NB4 (cell line): Measurements from ENCODE around the gene STX8.

ENCODE experiments used
- DNase-seq: peaks from one replicate; pipeline ENCODE4 v3.0.0; 2010; ENCODE audit warnings: low read depth
- H3K4me3 ChIP-seq: one replicate; pipeline ENCODE4 v1.5.1; 2011; ENCODE audit warnings: mild to moderate bottlenecking, low read depth, low read length, moderate library complexity
- MYC ChIP-seq: IDR thresholded peaks from 2 replicates; pipeline ENCODE4 v1.6.1; 2011; ENCODE audit warnings: low read depth, low read length
- POLR2A ChIP-seq: IDR thresholded peaks from 2 replicates; pipeline ENCODE4 v1.6.1; 2011; ENCODE audit warnings: mild to moderate bottlenecking; ENCODE audit not compliant: insufficient read length; ENCODE audit errors: extremely low read depth
- TF ChIP-seq, protein P1 (sequence below): IDR thresholded peaks from 2 replicates; pipeline ENCODE4 v1.6.1; 2011; ENCODE audit warnings: low read depth, low read length
- TF ChIP-seq, protein P2 (sequence below): IDR thresholded peaks from one replicate; pipeline ENCODE4 v1.5.1; 2012; ENCODE audit warnings: low read depth, low read length

Gene STX8

DNA sequence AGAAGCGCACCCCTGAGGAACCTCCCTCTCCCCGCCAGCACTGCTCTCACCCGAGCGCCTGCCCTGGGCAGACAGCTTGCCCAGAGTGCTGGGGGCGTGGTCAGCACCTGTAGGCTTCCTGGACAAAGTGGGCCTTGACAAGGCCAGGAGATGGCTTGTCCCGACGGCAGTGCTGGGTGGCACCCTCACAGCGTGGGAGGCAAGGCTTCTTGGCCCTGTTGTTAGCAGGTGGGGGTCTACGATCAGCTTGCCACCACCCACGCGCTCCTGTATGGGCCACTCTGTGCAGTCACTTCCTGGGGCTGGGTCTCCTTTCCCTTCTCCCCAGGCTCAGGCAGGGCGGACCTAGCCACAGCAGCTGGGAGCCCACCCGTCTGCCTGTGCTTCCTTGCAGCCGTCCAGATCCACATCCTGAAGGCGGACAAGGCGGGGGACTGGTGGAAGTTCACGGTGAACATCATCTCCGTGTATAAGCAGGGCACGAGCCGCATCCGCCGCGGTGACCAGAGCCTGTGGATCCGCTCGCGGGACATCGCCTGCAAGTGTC is 336.3 kb downstream of the STX8 start:
- no peak for DNase-seq
- TF ChIP-seq, protein P1, sequence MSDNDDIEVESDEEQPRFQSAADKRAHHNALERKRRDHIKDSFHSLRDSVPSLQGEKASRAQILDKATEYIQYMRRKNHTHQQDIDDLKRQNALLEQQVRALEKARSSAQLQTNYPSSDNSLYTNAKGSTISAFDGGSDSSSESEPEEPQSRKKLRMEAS = no peak
- TF ChIP-seq MYC = no peak
- no peak overlapping the region for H3K4me3 ChIP-seq

DNA sequence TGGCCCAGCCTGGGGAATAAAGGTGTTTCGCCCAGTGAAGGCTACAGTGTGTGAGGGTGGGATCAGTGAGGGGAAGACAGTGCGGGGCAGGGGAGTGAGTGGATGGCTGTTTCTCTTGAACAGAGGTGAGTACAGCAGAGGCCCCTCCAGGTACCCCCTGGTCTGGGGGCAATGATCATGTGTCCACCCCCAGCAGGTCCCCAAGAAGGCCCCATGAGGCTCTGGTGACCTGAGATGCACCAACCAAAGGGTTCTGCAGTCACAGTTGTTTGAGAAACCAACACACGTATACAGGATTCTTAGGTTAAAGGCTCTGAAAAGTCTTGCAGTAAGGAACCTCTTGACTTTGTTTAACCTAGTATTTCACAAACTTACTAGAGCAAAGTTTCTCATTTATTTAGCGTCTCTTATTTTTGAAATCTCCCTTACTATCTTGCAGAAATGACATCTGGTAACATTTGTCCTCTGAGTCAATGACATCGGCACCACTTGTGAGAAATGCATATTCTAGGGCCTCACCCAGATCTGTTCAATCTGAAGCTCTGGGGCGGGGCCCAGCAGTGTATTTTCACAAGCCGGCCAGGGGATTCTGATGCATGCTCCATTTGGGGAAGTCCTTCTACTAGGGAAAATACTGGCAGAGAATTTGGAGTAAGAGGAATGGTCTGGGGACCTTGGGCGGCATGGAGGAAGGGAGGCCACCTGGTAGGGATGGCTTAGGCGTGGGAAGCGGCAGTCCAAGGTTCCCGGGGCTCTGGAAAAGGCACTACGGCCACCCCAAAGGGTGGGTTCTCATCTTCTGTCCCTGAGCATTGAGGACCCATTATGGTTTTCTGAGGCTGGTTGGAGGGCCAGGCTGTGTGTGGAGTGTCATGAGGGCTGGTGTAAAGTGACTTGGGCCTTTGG is 337.0 kb downstream of the STX8 start:
- no peak overlapping the region for H3K4me3 ChIP-seq
- no peak for DNase-seq
- TF ChIP-seq POLR2A = no peak
- TF ChIP-seq, protein P1 = no peak
- no peak for TF ChIP-seq MYC
- TF ChIP-seq, protein P2, sequence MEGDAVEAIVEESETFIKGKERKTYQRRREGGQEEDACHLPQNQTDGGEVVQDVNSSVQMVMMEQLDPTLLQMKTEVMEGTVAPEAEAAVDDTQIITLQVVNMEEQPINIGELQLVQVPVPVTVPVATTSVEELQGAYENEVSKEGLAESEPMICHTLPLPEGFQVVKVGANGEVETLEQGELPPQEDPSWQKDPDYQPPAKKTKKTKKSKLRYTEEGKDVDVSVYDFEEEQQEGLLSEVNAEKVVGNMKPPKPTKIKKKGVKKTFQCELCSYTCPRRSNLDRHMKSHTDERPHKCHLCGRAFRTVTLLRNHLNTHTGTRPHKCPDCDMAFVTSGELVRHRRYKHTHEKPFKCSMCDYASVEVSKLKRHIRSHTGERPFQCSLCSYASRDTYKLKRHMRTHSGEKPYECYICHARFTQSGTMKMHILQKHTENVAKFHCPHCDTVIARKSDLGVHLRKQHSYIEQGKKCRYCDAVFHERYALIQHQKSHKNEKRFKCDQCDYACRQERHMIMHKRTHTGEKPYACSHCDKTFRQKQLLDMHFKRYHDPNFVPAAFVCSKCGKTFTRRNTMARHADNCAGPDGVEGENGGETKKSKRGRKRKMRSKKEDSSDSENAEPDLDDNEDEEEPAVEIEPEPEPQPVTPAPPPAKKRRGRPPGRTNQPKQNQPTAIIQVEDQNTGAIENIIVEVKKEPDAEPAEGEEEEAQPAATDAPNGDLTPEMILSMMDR = no peak

DNA sequence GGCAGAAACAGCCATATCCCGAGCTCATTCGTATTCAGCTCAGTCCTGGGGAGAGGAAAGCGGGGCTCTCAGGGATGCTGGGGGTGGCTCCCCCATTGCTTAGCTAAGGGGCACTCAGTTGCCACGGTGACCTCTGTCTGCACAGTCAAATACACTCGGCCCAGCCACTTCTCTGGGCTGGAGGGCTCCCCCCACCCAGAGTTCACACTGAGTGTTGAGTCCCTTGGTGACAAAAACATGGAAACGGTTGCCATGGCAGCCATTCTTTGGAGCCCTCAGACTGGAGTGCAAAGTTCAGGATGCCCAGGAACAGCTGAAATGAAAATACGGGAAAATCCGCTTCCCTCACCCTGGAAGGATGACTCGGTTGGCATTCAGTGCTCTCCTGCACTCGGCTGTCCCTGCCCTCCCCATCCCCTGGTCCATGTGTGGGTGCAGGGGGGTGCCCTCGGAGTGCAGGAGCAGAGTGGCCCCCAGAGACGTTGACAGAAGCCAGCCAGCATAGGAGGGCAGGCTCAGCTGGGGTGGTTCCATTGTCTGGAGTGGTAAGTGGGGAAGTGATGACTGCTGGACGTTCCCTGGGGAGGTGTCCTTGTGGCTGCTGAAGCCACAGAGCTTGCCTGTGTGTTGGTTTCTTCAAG is 337.8 kb downstream of the STX8 start:
- H3K4me3 ChIP-seq = no peak overlapping the region
- TF ChIP-seq POLR2A (no peak), MYC (no peak)
- TF ChIP-seq, protein P2 = no peak
- TF ChIP-seq, protein P1 = no peak
- peak; percentile 84 for DNase-seq

DNA sequence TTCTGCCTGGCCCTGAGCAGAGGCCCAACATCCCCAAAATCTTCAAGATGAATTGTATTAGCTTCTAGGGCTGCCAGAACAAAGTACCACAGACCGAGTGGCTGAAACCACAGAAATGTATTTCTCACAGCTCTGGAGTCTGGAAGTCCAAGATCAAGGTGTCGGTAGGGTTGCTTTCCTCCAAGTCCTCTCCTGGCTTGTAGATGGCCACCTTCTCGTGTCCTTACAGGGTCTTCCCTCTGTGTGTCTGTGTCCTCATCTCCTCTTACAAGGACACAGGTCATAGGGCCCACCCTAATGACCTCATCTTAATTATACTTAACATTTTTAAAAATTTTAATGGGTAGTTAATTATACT is 338.6 kb downstream of the STX8 start:
- TF ChIP-seq MYC (no peak), POLR2A (no peak)
- TF ChIP-seq, protein P1 = no peak
- TF ChIP-seq, protein P2 = no peak

DNA sequence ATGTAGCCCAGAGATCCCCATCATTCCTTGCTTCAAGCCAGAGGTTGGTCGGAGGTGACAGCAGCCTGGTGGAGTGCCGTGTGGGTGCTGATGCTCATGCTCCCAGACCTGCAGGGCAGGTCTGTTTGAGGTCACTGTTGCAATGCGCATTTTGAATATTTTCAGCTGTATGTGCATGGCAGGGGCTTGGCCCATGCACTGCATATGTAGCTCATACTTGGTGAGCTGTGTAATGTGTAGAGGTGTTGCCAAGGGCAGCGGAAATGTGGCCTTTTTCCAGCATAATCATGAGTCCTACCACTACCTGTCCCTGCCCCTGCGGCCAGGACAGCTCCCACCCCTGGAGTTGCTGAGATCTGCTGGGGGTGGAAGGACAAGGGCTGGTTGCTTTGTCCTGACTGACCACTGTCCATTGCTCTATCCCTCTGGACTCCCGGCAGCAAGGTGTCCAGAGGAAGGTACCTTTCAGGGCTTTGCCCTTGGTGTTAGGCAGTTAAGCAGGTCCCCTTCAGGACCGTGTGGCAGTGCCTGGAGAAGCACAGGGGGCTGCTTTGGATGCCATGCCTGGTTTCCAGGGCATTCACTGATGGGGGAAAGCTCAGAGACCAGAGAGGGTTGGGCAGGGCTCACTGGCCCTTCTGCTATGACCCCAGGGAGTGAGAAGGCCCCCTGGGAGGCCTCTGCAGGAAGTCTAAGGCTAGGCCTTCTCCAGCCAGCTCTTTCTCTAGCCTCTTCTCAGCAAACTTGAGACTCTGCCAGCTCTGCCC is 339.2 kb downstream of the STX8 start:
- TF ChIP-seq, protein P1 = no peak
- no peak for TF ChIP-seq POLR2A
- TF ChIP-seq MYC = no peak
- TF ChIP-seq, protein P2 = no peak
- H3K4me3 ChIP-seq = no peak overlapping the region
- DNase-seq = no peak

More for the DNA sequence above, 338.6 kb downstream of the STX8 start:
- H3K4me3 ChIP-seq = no peak overlapping the region
- no peak for DNase-seq

DNA sequence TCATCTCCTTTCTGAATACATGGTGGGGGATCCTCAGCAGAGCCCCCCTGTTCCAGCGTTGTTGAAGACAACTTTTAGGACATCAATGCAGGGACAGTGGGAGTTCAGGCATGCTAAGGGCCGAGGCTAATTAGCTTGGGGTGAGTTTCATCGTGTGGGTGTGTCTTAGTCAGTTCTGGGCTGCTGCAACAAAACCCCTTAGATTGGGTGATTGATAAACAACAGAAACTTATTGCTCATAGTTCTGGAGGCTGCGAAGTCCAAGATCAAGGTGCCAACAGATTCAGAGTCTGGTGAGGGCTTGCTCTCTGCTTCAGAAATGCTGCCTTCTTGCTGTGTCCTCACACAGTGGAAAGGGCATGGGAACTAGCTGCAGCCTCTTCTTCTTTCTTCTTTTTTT is 340.3 kb downstream of the STX8 start:
- TF ChIP-seq, protein P2 = no peak
- TF ChIP-seq, protein P1 = no peak
- TF ChIP-seq MYC (no peak), POLR2A (no peak)
- no peak overlapping the region for H3K4me3 ChIP-seq
- DNase-seq = no peak
